ENCODE data around the gene UMODL1.

The UMODL1 gene

DNA sequence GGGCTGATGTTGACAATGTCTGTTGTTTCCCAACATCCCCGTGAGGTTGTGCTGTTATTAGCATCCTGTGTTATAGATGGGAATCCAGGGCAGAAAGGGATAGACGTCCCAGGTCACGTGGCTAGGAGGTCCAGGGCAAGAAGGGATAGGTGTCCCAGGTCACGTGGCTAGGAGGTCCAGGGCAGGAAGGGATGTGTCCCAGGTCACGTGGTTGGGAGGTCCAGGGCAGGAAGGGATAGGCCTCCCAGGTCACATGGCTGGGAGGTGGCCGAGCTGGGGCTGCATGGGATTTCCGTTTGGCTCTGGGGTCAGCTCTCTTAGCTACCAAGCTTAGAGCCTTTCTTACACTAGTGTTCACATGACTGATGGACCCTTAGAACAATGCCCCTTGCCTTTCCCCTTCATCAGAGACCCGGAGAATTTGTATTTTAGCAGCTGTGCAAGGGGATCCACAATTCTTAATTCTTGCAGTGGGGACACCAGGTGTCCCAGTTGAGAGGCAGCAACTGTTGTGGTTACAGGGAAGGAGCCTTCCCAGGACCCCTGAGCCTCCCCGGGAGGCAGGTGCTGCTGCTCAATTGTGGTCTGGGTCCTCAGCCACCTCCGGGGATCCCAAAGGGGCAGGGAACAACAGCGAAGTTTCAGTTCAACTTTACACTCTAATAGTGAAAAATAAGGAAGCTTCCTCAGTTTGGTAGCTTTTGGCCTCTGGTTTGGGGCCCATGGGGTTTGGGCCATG, 69.2 kb downstream of the UMODL1 start:
- Histone ChIP-seq H3K4me3 (ENCODE audit: low read depth, low read length) (no peak overlapping the region), H3K36me3 (ENCODE audit: control insufficient read depth in 2 of 2, insufficient read depth in 1 of 2, low read length in 2 of 2) (no peaks in the 10 kb centered on the region), H3K27ac (ENCODE audit: extremely low read depth, low read depth, low read length) (no peak overlapping the region), H3K4me1 (ENCODE audit: control insufficient read depth, insufficient read depth, low read length) (no peaks in the 10 kb centered on the region), H3K9me3 (ENCODE audit: control insufficient read depth, insufficient read depth, low read depth, low read length) (no peaks in the 10 kb centered on the region)
- ChIA-PET POLR2A (no interaction called here), CTCF (interaction anchor here (0.7 kb wide), 1 partner anchor 1836 kb away, joined by 3 read pairs; no protein-coding TSS in a partner anchor)
- TF ChIP-seq ZNF221 (tag by site-specific recombination; IDR thresholded peaks at IDR 0.05; ENCODE audit: borderline replicate concordance) (no peak), ZNF248 (tag by site-specific recombination; IDR thresholded peaks at IDR 0.05) (no peak), ZNF585B (tag by site-specific recombination; IDR thresholded peaks at IDR 0.05) (no peak), ZNF785 (tag by site-specific recombination; IDR thresholded peaks at IDR 0.05) (no peak), RBAK (tag by site-specific recombination; IDR thresholded peaks at IDR 0.05) (no peak), ZNF10 (tag by site-specific recombination; IDR thresholded peaks at IDR 0.05) (no peak), ZNF24 (tag by site-specific recombination; IDR thresholded peaks at IDR 0.05) (no peak), ZNF791 (tag by site-specific recombination; IDR thresholded peaks at IDR 0.05) (no peak), ZNF837 (tag by site-specific recombination; IDR thresholded peaks at IDR 0.05) (no peak)
- TF ChIP-seq, protein P1, sequence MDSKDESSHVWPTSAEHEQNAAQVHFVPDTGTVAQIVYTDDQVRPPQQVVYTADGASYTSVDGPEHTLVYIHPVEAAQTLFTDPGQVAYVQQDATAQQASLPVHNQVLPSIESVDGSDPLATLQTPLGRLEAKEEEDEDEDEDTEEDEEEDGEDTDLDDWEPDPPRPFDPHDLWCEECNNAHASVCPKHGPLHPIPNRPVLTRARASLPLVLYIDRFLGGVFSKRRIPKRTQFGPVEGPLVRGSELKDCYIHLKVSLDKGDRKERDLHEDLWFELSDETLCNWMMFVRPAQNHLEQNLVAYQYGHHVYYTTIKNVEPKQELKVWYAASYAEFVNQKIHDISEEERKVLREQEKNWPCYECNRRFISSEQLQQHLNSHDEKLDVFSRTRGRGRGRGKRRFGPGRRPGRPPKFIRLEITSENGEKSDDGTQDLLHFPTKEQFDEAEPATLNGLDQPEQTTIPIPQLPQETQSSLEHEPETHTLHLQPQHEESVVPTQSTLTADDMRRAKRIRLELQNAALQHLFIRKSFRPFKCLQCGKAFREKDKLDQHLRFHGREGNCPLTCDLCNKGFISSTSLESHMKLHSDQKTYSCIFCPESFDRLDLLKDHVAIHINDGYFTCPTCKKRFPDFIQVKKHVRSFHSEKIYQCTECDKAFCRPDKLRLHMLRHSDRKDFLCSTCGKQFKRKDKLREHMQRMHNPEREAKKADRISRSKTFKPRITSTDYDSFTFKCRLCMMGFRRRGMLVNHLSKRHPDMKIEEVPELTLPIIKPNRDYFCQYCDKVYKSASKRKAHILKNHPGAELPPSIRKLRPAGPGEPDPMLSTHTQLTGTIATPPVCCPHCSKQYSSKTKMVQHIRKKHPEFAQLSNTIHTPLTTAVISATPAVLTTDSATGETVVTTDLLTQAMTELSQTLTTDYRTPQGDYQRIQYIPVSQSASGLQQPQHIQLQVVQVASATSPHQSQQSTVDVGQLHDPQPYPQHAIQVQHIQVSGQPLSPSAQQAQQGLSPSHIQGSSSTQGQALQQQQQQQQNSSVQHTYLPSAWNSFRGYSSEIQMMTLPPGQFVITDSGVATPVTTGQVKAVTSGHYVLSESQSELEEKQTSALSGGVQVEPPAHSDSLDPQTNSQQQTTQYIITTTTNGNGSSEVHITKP (tag by site-specific recombination; IDR thresholded peaks at IDR 0.05): no peak

DNA sequence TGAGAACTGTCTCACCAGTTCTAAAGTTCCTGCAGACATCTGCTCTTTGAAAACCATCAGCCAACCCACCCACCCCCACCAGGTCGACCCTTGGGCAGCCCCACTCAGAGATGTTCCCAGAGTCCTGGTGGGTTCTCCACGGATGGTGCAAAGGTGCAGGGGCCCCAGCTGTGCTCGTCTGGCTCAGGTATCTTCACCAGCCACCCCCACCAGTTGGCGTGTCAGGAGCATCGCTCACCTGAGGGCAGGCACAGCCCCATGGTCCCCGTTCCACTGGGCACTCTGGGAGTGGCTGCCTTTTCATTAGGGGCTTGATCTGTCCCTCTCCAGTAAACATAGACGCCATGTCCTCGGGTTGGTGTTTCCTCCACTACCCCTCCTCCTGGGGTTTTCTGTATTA, 70.5 kb downstream of the UMODL1 start:
- ChIA-PET POLR2A (no interaction called here), CTCF (no interaction called here)
- Histone ChIP-seq H3K36me3 (ENCODE audit: control insufficient read depth in 2 of 2, insufficient read depth in 1 of 2, low read length in 2 of 2) (no peaks in the 10 kb centered on the region), H3K4me1 (ENCODE audit: control insufficient read depth, insufficient read depth, low read length) (no peaks in the 10 kb centered on the region), H3K4me3 (ENCODE audit: low read depth, low read length) (no peak overlapping the region), H3K9me3 (ENCODE audit: control insufficient read depth, insufficient read depth, low read depth, low read length) (no peaks in the 10 kb centered on the region), H3K27ac (ENCODE audit: extremely low read depth, low read depth, low read length) (no peak overlapping the region)
- TF ChIP-seq MEIS1 (CRISPR knock-in tag; IDR thresholded peaks at IDR 0.05; ENCODE audit: borderline replicate concordance) (no peak), ZNF558 (tag by site-specific recombination; IDR thresholded peaks at IDR 0.05) (no peak), ZNF670 (tag by site-specific recombination; IDR thresholded peaks at IDR 0.05; ENCODE audit: low read depth) (no peak), ZNF707 (tag by site-specific recombination; IDR thresholded peaks at IDR 0.05) (no peak), ZNF354C (tag by site-specific recombination; IDR thresholded peaks at IDR 0.05; ENCODE audit: borderline replicate concordance, low read depth) (no peak), ZNF560 (tag by site-specific recombination; IDR thresholded peaks at IDR 0.05; ENCODE audit: borderline replicate concordance) (no peak), SP7 (tag by site-specific recombination; IDR thresholded peaks at IDR 0.05) (no peak), GFI1B (tag by site-specific recombination; IDR thresholded peaks at IDR 0.05) (no peak), ZNF202 (tag by site-specific recombination; IDR thresholded peaks at IDR 0.05; ENCODE audit: borderline replicate concordance) (no peak), KLF1 (tag by site-specific recombination; IDR thresholded peaks at IDR 0.05) (no peak), ZNF549 (tag by site-specific recombination; IDR thresholded peaks at IDR 0.05) (no peak)

Measured in HEK293 (cell line).